ENCODE data around the gene SFXN2.

DNA sequence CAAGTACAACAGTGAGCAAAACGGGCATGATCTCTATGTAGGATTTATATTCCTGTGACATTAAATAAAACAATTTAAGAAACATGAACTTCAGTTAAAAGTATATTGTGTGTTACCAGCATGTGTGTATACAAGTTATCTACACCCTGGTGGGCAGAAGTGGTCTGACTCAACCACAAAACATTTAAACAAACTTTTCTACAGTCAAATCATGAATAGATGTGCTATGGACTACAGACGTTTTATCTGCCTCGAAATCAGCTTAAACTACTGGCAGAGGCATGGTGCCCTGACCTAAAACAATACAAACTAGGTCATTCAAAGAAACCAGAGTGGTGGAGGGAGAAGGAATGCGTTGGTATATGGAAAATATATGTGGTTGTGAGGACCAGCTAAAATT, 3.8 kb upstream of the SFXN2 start:
- TF ChIP-seq, protein P1, sequence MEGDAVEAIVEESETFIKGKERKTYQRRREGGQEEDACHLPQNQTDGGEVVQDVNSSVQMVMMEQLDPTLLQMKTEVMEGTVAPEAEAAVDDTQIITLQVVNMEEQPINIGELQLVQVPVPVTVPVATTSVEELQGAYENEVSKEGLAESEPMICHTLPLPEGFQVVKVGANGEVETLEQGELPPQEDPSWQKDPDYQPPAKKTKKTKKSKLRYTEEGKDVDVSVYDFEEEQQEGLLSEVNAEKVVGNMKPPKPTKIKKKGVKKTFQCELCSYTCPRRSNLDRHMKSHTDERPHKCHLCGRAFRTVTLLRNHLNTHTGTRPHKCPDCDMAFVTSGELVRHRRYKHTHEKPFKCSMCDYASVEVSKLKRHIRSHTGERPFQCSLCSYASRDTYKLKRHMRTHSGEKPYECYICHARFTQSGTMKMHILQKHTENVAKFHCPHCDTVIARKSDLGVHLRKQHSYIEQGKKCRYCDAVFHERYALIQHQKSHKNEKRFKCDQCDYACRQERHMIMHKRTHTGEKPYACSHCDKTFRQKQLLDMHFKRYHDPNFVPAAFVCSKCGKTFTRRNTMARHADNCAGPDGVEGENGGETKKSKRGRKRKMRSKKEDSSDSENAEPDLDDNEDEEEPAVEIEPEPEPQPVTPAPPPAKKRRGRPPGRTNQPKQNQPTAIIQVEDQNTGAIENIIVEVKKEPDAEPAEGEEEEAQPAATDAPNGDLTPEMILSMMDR (IDR thresholded peaks at IDR 0.05), result no peak
- TF ChIP-seq POLR2A (IDR thresholded peaks at IDR 0.05; ENCODE audit: low read depth), result no peak
